Ishikawa (cell line): ENCODE measurements around the gene PRTN3.

Source experiments
- CEBPB ChIP-seq: IDR thresholded peaks from 2 replicates; pipeline ENCODE4 v1.6.1; 2012
- TAF1 ChIP-seq: IDR thresholded peaks from 2 replicates; pipeline ENCODE4 v1.6.1; 2012; ENCODE audit warnings: low read depth, mild to moderate bottlenecking
- TEAD4 ChIP-seq: IDR thresholded peaks from 2 replicates; pipeline ENCODE4 v1.6.1; 2012

DNA sequence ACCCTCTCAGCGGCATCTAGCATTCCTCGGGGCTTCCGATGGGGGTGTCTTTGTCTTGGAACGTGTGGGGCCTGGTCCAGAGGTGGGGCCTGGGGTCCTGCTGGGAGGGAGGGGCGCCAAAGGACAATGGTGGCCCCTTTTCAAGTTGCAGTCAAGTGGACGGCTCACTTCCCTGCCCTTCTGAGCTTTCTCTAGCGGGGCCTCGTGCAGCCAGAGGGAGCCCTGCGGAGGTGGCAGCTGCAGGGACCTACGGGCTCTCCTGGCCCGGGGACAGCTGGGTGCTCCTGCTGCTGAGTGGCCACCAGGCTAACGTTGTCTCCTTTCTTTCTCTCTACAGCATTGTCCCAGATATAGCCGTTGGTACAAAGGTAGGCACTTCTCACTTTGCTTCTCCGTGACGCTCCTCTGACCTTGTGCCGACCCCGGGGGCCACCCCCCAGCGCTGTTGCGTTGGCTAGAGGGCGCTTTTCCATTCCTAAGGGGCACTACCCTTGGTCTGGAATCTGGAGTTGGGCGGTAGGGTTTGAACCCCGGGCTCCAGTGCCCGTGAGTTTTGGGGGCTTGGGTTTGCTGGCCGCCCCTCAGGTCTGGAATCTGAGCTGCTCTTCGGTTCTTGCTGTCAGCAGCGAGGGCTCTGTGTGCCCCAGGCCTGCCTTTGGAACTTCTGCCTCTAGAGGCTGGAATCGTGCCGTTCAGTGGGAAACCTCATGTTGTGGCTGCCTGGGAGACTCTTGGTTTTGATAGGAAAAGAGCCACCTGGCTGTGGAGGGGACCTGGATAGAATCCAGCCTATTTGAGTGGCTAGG is 41.5 kb upstream of the PRTN3 start:
- TF ChIP-seq TAF1 (no peak), TEAD4 (no peak), CEBPB (no peak)
